Measurements from ENCODE around the gene EPB41L4A. TPM values are rescaled to one million over a fixed set of nuclear protein-coding genes. Genes with fewer than 3 reads are reported as not detected.

Gene EPB41L4A
- total and polyA plus RNA-seq, 12 donors: 6.2 to 28.4 (median 17.5) TPM

DNA sequence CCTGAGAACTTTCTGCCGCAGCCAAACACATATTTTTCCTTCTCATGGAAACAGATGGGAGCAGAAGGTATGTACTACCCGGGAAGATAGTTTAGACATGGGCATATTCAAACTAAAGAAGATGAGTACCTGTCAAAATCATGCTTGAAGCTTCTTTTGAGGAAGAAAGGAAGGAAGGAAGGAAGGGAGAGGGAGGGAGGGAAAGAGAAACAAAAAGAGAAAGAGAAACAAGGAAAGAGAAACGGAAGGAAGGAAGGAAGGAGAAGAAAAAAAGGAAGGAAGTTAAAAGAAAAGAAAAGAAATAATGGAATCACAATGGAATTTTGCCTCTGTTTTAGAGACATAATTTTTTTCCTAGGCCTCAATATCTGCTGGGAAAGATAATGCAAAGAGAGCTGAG is 34.6 kb downstream of the EPB41L4A start:
- Histone ChIP-seq H3K27me3 (no peaks in the 10 kb centered on the region), H3K9me3 (no peaks in the 10 kb centered on the region), H3K4me3 (no peak overlapping the region), H3K36me3 (no peaks in the 10 kb centered on the region), H3K4me1 (peaks cover 0 to 63% (median 20%) of the 10 kb centered on the region in 9 donors), H3K27ac (no peak overlapping the region)
- 66 to 74% methylated on average over 3 of the region's 3 CpGs for WGBS, 2 donors
- DNase-seq (no peak), ATAC-seq (no peak)
- no peak for TF ChIP-seq CTCF (IDR thresholded peaks at IDR 0.05)
- intact Hi-C loops (cut with DNase I): no loop called here

DNA sequence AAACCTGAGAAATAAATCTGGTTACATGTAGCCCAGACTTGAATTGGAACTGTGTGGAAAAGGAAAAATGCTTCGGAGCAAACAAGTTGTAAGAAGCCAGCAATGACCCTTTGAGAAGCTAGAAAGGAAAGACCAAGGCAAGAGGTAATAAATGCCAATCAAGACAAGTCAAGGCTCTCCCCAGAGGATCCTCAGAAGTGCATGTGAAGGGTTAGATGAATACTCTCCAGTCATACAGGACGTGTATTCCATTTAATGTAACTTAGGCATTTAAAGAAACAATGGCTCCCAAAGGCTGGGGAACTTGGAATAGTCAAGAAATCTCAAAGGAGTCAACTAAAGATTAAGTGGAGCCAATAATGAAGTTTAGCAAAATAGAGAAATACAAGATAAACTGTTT is 36.2 kb downstream of the EPB41L4A start:
- intact Hi-C loops (cut with DNase I): no loop called here
- ATAC-seq (no peak), DNase-seq (no peak)
- no peak for TF ChIP-seq CTCF (IDR thresholded peaks at IDR 0.05)
- 59 to 70% methylated on average over 2 of the region's 2 CpGs for WGBS, 2 donors
- no peaks in the 10 kb centered on the region for H3K9me3 ChIP-seq
- H3K36me3 ChIP-seq: no peaks in the 10 kb centered on the region
- H3K27me3 ChIP-seq: no peaks in the 10 kb centered on the region
- no peak overlapping the region for H3K27ac ChIP-seq
- no peak overlapping the region for H3K4me3 ChIP-seq
- peaks cover 0 to 56% (median 16%) of the 10 kb centered on the region in 9 donors for H3K4me1 ChIP-seq

DNA sequence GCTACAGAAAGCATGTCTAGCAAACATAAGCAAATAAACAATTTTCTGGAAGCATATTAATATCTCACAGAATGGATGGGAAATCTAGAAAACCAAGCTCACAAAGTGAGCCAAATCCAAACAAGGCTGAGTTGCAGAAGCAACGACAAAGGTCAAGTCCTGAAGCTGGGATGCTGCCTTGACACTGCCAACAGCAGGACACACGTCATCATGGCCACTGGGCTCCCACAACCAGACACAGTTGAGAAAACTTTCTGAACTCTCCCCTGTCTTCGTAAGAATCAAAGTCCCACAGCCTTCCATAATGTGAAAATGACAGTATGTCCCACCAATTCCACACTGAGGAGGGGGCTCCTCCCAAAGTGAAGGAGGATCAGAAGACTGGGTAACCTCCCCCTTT is 37.6 kb downstream of the EPB41L4A start:
- peak in 5 of 8 donors; percentile 23 to 79 (median 55) for ATAC-seq
- intact Hi-C loops (cut with DNase I): no loop called here
- Histone ChIP-seq H3K9me3 (no peaks in the 10 kb centered on the region), H3K27ac (peak overlapping the region in 1 of 10 donors; percentile 2), H3K4me3 (no peak overlapping the region), H3K27me3 (no peaks in the 10 kb centered on the region), H3K4me1 (peaks cover 0 to 60% (median 16%) of the 10 kb centered on the region in 9 donors), H3K36me3 (no peaks in the 10 kb centered on the region)
- DNase-seq: no peak
- no peak for TF ChIP-seq CTCF (IDR thresholded peaks at IDR 0.05)
- WGBS, 2 donors: 47 to 57% methylated on average over 3 of the region's 3 CpGs

DNA sequence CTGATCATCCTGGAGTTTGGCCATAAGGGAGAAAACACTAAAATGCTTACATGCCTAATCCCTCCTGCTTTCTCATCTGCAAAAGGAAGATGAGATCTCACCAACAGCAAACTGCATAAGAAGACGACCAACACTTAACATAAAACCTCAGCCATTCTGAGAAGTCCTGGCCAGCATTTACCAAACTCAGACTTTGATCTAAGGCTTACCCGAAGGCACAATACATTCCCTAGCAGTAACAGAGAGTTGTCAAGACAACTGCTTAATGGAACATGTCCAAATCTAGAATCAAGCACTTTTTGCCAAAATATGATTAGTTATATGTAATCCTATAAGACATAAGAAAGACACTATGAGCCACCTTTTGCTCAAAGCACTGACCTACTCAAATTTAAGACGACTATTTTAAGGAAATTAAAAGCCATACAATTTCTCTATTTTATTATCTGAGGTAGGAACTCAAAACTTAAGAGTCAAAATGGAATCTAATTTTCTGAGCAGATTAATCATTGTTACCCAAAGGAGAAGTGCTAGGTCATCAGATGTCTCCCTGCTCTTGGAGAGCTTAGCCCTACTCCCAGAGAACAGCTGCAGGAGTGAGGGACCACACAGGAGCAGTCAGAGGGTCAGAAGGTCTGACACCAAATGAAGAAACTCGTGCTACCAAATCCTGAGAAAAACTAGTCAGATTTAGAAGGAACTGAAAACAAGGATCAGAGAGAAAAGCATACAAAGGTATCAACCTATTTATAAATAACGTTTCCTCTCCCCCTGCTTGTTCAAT is 39.3 kb downstream of the EPB41L4A start:
- Histone ChIP-seq H3K4me3 (no peak overlapping the region), H3K27me3 (no peaks in the 10 kb centered on the region), H3K27ac (no peak overlapping the region), H3K9me3 (no peaks in the 10 kb centered on the region), H3K4me1 (peaks cover 2 to 67% (median 20%) of the 10 kb centered on the region in 9 donors), H3K36me3 (no peaks in the 10 kb centered on the region)
- no peak for ATAC-seq
- DNase-seq: no peak
- TF ChIP-seq CTCF (IDR thresholded peaks at IDR 0.05): no peak
- intact Hi-C loops (cut with DNase I): no loop called here
- 68 to 71% methylated on average over 5 of the region's 5 CpGs for WGBS, 2 donors

All from heart right ventricle (tissue), 16 donors.